ENCODE data around the gene MCU. TPM values are rescaled to one million over a fixed set of nuclear protein-coding genes. Genes with fewer than 3 reads are reported as not detected.

Gene MCU
- total and polyA plus RNA-seq, 2 of the 8 experiments (the other 6 are each of a cell fraction or from before 2014, with no cell fraction given), result 51.6 to 62.2 TPM

DNA sequence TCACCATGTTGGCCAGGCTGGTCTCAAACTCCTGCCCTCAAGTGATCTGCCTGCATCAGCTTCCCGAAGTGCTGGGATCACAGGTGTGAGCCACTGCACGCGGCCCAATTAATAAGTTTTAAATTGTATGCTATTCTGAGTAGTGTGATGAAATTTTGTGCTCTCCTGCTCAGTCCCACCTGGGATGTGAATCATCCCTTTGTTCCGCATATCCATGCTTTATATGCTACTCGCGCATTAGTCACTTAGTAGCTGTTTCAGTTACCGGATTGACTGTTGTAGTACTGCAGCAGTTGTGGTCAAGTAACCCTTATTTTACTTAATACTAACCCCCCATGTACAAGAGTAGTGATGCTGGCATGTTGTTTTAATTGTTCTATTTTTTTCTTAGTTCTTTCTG, 154.3 kb downstream of the MCU start:
- CTCF ChIA-PET (ENCODE audit: partially characterized antibody), result interaction anchor here (0.7 to 1.2 kb wide), 2 partner anchors 12 to 481 kb away, joined by 3 read pairs; no protein-coding TSS in a partner anchor
- Histone ChIP-seq H3K27ac (ENCODE audit: low read depth, low read length) (no peak overlapping the region), H3K18ac (ENCODE audit: extremely low read depth, low read length) (no peak overlapping the region), H3K56ac (replicated peaks; ENCODE audit: insufficient read length, low read depth, low read length) (no peak overlapping the region), H4K91ac (replicated peaks; ENCODE audit: insufficient read length, low read length) (no peak overlapping the region), H2BK120ac (replicated peaks; ENCODE audit: low read depth, low read length) (no peak overlapping the region), H3K9me3 (ENCODE audit: insufficient read depth in 2 of 2, low read depth in 1 of 2, low read length in 1 of 2) (peaks cover 5 to 6% of the 10 kb centered on the region in 2 experiments; a peak in 3 of 4 replicates), H3K79me1 (ENCODE audit: low read depth, low read length) (no peaks in the 10 kb centered on the region), H3K4me2 (ENCODE audit: insufficient read depth in 1 of 2, low read depth in 2 of 2, low read length in 2 of 2) (no peak overlapping the region), H3K79me2 (ENCODE audit: control insufficient read depth in 1 of 2, insufficient read depth in 2 of 2, low read length in 2 of 2) (no peaks in the 10 kb centered on the region; a peak in 1 of 4 replicates), H3K27me3 (replicated peaks in 1 of 4; ENCODE audit: control insufficient read depth in 3 of 4, extremely low read depth in 1 of 4, insufficient read depth in 3 of 4, low read length in 3 of 4) (no peaks in the 10 kb centered on the region), H3K14ac (ENCODE audit: insufficient read length) (no peak overlapping the region), H2BK20ac (ENCODE audit: low read length) (no peak overlapping the region), H2BK5ac (ENCODE audit: low read depth, low read length) (no peak overlapping the region), H3K23me2 (ENCODE audit: low read depth, low read length) (no peaks in the 10 kb centered on the region), H3K23ac (ENCODE audit: insufficient read length) (no peak overlapping the region), H3K4me3 (ENCODE audit: extremely low read depth in 1 of 4, insufficient read depth in 2 of 4, low read depth in 3 of 4, low read length in 4 of 4) (no peak overlapping the region), H4K20me1 (replicated peaks in 1 of 2; ENCODE audit: control insufficient read depth in 1 of 2, insufficient read depth in 2 of 2, low read length in 2 of 2) (peaks cover 0 to 2% of the 10 kb centered on the region in 2 experiments), H3K9ac (replicated peaks in 1 of 4; ENCODE audit: extremely low read depth in 1 of 4, low read depth in 3 of 4, low read length in 3 of 4) (no peak overlapping the region), H2AK5ac (ENCODE audit: low read depth, low read length) (no peak overlapping the region), H2BK12ac (ENCODE audit: low read depth, low read length) (no peak overlapping the region), H3K4me1 (replicated peaks in 1 of 4; ENCODE audit: control insufficient read depth in 3 of 4, insufficient read depth in 4 of 4, low read length in 3 of 4) (no peaks in the 10 kb centered on the region), H3K36me3 (ENCODE audit: control insufficient read depth in 2 of 4, insufficient read depth in 4 of 4, low read length in 3 of 4) (no peaks in the 10 kb centered on the region), H4K8ac (ENCODE audit: extremely low read depth, insufficient read depth, low read length) (no peak overlapping the region), H2BK15ac (ENCODE audit: low read length) (no peak overlapping the region), H3K4ac (replicated peaks; ENCODE audit: insufficient read length, low read depth, low read length) (no peak overlapping the region), H4K5ac (ENCODE audit: insufficient read length, low read depth, low read length) (no peak overlapping the region), H2AFZ (ENCODE audit: low read length) (no peak overlapping the region)
- FAIRE-seq, result no peak
- 92% methylated on average over 7 of the region's 7 CpGs; no CpG with 5 or more reads in 1 of the 2 experiments for WGBS, 2 experiments (ENCODE audit: extremely low coverage in 1 of 2, insufficient coverage in 1 of 2, insufficient read length in 1 of 2, insufficient replicate concordance in 2 of 2, low coverage in 1 of 2, low lambda C conversion rate in 2 of 2, missing lambda C conversion rate in 1 of 2)
- POLR2A ChIA-PET (ENCODE audit: partially characterized antibody), result no interaction called here
- DNase-seq (ENCODE audit: low read depth in 1 of 2, low spot score in 2 of 2), result no peak
- TF ChIP-seq TBP (IDR thresholded peaks at IDR 0.05; ENCODE audit: low read depth, low read length), result no peak
